Activated naive CD8-positive, alpha-beta T cell (primary cell): Measurements from ENCODE around the gene CXorf65.

Experiments used
- H3K27ac Mint-ChIP-seq: one replicate; pipeline ENCODE4 v1.8.0; 2021; ENCODE audit warnings: mixed read lengths
- H3K27me3 Mint-ChIP-seq: one replicate; pipeline ENCODE4 v1.8.0; 2021; ENCODE audit warnings: mixed read lengths
- H3K36me3 Mint-ChIP-seq: one replicate; pipeline ENCODE4 v1.8.0; 2021; ENCODE audit warnings: mixed read lengths
- H3K4me1 Mint-ChIP-seq: one replicate; pipeline ENCODE4 v1.8.0; 2021; ENCODE audit warnings: low read depth, mixed read lengths
- H3K4me3 Mint-ChIP-seq: one replicate; pipeline ENCODE4 v1.8.0; 2021; ENCODE audit warnings: mild to moderate bottlenecking, mixed read lengths
- H3K9me3 Mint-ChIP-seq: one replicate; pipeline ENCODE4 v1.8.0; 2021; ENCODE audit warnings: low read depth, mixed read lengths

Gene CXorf65

GRCh38 chrX:71056867-71057266 is 49.7 kb downstream of the CXorf65 start:
- Mint-ChIP-seq H3K27ac (no peak overlapping the region), H3K27me3 (no peaks in the 10 kb centered on the region), H3K36me3 (peaks cover 4% of the 10 kb centered on the region), H3K4me3 (no peak overlapping the region), H3K4me1 (peaks cover 33% of the 10 kb centered on the region), H3K9me3 (no peaks in the 10 kb centered on the region)
